Measurements from ENCODE around the gene RASGRP2. TPM values are rescaled to one million over a fixed set of nuclear protein-coding genes. Genes with fewer than 3 reads are reported as not detected.

Gene RASGRP2
- not detected in 2 replicates for total RNA-seq

DNA sequence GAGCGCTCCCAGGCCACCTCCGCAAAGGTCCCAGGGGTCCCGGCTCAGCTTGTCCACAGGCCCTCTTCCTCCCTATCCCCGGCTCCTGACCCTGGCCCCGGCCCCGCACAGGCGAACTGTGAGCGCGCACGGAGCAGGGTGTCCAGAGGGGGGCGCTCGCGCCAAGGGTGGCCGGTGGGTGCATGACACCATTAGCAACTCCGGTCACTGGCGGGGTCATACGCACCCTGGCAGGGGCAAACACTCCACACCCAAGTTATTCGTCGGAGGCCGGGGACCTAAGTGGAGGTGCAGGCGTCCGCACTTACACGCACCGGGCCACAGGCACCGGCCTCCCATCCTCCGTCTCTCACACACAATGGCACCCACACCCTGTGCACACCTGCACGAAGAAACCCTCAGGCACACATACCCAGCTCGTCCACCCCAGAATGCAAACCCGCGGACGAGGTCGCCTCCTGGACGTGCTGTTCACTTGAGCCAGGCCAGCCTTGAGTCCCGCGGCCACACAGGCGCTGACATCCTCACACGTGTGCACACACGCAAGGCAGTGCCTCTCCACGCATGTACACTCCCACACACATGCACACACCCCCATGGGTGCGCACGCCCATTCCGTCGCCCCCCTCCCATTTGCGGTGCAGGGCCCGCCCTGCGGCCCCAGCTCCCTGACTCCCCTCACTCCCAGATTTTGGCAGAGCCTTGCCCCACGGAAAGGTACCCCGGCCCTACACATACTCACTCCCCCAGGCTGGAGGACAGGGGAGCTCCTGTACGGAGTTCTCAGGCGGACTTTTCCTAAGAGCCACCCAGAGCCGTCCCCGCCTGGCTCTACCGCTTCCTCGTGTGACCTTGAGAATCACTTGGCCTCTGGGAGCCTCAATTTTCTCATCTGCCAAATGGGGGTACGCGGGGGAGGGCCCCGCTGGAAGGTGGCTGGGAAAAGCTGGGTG lies at the start of gene RASGRP2:
Gene RASGRP2, minus strand, starts transcription at position 552 of the 953 bp plus-strand sequence. CDS start 1,276 bp downstream, outside the sequence.
- no peak for FAIRE-seq
- no peaks in the 10 kb centered on the region for H3K36me3 ChIP-seq (ENCODE audit: control insufficient read depth, insufficient read depth, low read length)

DNA sequence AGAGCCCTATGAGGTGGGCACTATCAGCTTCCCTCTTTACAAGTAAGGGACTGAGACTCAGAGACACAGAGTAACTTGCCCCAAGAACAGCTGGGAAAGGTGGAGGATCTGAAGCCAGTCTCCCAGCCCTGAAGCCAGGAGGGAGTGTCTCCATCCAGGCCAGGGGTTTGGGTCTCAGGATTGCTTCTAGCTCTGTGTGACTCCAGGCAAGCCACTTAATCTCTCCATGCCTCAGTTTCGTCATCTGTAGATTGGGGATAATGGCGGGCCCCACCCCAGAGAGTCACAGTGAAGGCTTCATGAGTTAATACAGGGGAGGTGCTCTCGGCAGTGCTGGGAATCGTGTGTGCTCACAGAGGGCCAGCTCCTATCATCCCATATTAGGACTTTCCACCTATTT lies 48.5 kb upstream of the RASGRP2 start:
- DNase-seq (ENCODE audit: low read depth) (no peak), FAIRE-seq (peak; percentile 23)
- TF ChIP-seq, protein P1, sequence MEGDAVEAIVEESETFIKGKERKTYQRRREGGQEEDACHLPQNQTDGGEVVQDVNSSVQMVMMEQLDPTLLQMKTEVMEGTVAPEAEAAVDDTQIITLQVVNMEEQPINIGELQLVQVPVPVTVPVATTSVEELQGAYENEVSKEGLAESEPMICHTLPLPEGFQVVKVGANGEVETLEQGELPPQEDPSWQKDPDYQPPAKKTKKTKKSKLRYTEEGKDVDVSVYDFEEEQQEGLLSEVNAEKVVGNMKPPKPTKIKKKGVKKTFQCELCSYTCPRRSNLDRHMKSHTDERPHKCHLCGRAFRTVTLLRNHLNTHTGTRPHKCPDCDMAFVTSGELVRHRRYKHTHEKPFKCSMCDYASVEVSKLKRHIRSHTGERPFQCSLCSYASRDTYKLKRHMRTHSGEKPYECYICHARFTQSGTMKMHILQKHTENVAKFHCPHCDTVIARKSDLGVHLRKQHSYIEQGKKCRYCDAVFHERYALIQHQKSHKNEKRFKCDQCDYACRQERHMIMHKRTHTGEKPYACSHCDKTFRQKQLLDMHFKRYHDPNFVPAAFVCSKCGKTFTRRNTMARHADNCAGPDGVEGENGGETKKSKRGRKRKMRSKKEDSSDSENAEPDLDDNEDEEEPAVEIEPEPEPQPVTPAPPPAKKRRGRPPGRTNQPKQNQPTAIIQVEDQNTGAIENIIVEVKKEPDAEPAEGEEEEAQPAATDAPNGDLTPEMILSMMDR (IDR thresholded peaks at IDR 0.05; ENCODE audit: insufficient read depth, low read length, severe bottlenecking): no peak
- Histone ChIP-seq H3K36me3 (ENCODE audit: control insufficient read depth, insufficient read depth, low read length) (peaks cover 2% of the 10 kb centered on the region), H3K27me3 (ENCODE audit: control insufficient read depth, insufficient read depth, low read length) (no peaks in the 10 kb centered on the region), H3K4me3 (ENCODE audit: low read depth, low read length) (no peak overlapping the region)

More for the DNA sequence above, at the start of gene RASGRP2:
- TF ChIP-seq, protein P1 (IDR thresholded peaks at IDR 0.05; ENCODE audit: insufficient read depth, low read length, severe bottlenecking): peak; percentile 75
- Histone ChIP-seq H3K4me3 (ENCODE audit: low read depth, low read length) (no peak within 1 kb of the TSS), H3K27me3 (ENCODE audit: control insufficient read depth, insufficient read depth, low read length) (peaks cover 43% of the 10 kb centered on the region)
- DNase-seq (ENCODE audit: low read depth): no peak

DNA sequence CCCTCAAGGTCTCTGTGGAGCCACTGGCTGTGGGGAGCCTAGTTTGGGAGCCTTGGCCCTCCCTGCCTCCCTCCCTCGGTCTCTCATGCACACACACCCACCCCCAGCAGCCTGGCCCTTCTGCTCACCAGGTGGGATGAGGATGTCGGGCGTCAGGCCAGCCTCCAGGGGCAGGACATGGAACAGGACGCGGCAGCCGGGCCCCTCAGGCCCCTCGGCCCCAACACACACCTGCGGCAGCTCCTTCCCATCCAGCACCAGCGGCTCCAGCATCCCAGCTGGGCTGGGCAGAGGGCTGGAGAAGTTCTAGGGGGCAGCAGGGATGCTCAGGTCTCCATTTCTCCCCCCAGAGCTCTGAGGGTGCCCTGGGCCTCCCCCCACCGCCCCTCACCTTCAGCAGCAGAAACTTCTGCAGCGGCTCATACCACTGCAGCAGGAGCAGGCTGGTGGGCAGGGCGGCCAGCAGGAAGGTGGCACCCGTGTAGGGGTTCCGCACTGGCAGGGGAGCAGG lies 47.9 kb upstream of the RASGRP2 start:
- DNase-seq (ENCODE audit: low read depth) (no peak), FAIRE-seq (no peak)
- TF ChIP-seq, protein P1 (IDR thresholded peaks at IDR 0.05; ENCODE audit: insufficient read depth, low read length, severe bottlenecking): no peak
- Histone ChIP-seq H3K4me3 (ENCODE audit: low read depth, low read length) (no peak overlapping the region), H3K36me3 (ENCODE audit: control insufficient read depth, insufficient read depth, low read length) (peaks cover 1% of the 10 kb centered on the region), H3K27me3 (ENCODE audit: control insufficient read depth, insufficient read depth, low read length) (no peaks in the 10 kb centered on the region)

DNA sequence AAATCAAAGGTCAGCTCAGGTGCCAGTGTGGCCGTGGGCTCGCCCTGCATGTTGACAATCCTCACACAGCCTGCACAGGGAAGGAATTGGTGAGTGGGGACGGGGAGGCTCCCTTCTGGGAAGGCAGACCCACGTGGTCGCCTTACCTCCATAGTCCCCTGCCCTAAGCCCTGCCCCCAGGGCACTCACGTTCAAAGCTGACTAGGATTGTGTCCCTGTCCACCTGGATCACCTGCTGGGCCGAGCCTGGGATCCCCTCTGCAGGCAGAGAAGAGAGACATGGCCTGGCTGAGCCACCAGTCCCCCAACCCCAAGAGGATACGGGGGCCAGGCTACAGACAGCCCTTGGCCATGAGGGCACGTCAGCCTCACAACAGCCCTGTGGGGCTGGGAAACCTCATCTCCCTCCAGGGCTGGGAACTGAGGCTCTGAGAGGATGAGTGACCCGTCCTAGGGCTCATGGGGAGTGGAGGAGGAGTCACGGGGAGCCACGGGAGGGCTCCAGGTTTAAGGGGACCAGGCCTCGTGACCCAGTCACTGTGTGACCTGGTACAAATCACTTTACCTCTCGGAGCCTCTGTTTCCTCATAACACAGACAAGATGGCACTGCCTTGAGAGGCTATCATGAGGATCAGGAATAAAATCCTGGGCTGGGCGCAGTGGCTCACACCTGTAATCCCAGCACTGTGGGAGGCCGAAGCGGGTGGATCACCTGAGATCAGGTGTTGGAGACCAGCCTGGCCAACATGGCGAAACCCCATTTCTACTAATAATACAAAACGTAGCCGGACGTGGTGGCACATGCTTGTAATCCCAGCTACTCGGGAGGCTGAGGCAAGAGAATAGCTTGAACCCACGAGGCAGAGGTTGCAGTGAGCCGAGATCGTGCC lies 46.5 kb upstream of the RASGRP2 start:
- Histone ChIP-seq H3K36me3 (ENCODE audit: control insufficient read depth, insufficient read depth, low read length) (no peaks in the 10 kb centered on the region), H3K27me3 (ENCODE audit: control insufficient read depth, insufficient read depth, low read length) (no peaks in the 10 kb centered on the region), H3K4me3 (ENCODE audit: low read depth, low read length) (no peak overlapping the region)
- no peak for DNase-seq (ENCODE audit: low read depth)
- no peak for FAIRE-seq
- TF ChIP-seq, protein P1 (IDR thresholded peaks at IDR 0.05; ENCODE audit: insufficient read depth, low read length, severe bottlenecking): no peak

DNA sequence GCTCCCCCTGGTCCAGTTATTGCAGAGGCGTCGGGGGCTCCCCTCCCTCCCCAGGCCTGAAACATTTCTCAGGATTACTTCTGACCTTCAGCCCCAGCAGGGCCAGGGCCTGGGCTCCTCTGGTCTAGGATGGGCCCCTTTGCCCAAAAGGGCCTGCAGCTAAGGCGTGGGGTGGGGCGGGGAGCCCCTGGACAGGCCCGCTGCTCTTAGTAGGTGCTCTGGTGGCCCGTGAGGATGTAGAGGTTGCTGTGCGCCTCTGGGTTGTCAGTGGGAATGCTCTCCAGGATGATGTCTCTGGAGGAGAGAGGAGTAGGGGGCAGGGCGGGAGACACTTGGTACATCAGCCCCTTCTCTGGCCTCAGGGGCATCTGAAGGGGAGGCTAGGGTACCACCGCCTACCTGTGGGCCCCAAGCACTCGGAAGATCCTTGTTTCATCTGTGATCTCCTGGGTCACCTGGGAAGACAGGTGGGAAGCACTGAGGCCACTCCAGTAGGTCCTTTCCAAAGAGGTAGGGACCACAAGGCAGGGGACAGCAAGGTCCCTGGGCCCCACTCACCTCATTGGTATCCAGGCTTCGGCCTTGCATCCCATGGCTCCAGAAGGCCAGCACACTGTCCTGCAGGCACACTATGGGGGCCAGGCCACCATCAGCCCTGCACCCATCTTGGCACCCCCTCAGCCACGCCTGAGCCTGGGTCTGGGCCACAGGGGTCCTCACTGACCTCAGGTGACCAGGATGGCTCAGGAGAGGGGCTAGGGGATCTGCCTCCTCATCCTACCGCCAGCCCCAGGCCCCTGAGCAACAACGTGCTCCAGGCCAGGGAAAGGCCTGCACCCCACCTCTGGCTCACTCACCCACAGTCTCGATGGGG lies 45.6 kb upstream of the RASGRP2 start:
- TF ChIP-seq, protein P1 (IDR thresholded peaks at IDR 0.05; ENCODE audit: insufficient read depth, low read length, severe bottlenecking): no peak
- no peak overlapping the region for H3K4me3 ChIP-seq (ENCODE audit: low read depth, low read length)
- no peaks in the 10 kb centered on the region for H3K36me3 ChIP-seq (ENCODE audit: control insufficient read depth, insufficient read depth, low read length)
- H3K27me3 ChIP-seq (ENCODE audit: control insufficient read depth, insufficient read depth, low read length): no peaks in the 10 kb centered on the region
- DNase-seq (ENCODE audit: low read depth) (no peak), FAIRE-seq (no peak)
